Fibroblast of skin of scalp (primary cell): ENCODE measurements around the gene PPHLN1. TPM values are rescaled to one million over a fixed set of nuclear protein-coding genes. Genes with fewer than 3 reads are reported as not detected.

Source experiments
- DNase-seq: peaks from one replicate; pipeline ENCODE4 v3.0.0-alpha.2; 2013
- polyA plus RNA-seq, 2 experiments: library from polyadenylated mRNA; unstranded; fragments of 120-200 nt; gene quantifications; one replicate each; pipeline ENCODE4 v1.2.1, GENCODE V29; 2013; ENCODE audit not compliant: insufficient read length in 2 of 2

Gene PPHLN1, protein sequence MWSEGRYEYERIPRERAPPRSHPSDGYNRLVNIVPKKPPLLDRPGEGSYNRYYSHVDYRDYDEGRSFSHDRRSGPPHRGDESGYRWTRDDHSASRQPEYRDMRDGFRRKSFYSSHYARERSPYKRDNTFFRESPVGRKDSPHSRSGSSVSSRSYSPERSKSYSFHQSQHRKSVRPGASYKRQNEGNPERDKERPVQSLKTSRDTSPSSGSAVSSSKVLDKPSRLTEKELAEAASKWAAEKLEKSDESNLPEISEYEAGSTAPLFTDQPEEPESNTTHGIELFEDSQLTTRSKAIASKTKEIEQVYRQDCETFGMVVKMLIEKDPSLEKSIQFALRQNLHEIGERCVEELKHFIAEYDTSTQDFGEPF
- 48.2 TPM for polyA plus RNA-seq (2013, experiment 1 of 2; ENCODE audit: insufficient read length)
- 50.9 TPM for polyA plus RNA-seq (2013, experiment 2 of 2; ENCODE audit: insufficient read length)

DNA sequence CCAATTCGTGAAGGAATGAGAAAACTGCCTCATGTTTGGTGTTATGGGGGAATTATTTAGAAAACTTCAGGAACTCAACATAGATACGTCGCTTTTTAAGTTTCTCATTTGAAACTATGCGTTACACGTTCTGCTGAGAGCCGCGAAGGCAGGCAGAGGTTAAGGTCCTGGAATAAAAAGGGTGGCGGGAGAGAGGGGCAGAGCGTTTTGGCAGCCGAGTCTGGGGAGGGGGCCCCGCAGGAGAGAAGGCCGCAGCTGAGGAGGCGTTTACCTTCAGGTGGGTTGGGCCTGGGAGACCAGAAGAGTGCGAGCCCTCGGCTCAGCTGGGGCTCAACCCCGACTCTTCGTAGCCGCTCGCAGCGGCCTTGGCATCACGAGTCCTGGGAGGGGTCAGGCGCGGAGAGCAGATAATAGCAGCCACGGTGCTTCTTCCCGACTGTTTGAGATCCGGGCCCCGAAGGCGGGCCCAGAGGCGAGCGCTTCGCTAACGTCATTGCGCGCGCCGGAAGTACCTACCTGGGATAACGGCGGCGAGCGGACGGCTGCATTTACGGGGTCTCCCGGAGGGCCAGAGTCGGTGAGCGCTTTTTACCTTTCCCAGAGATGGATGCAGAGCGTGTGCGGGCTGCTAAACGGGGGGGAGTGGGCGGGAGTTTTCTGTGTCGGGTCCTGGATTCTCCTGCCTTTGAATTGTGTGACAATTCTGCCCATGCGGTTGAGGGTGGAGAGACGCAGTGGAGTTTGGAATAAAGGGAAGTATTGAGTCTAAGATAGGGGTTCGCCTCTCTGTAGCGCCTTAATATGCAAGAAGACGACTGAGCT, at the start of gene PPHLN1, which contains the start of gene ZCRB1:
Gene PPHLN1 (plus strand): TSS at position 515 of the 822 bp plus-strand sequence. CDS start 9,736 bp downstream, outside the sequence.
Gene ZCRB1 (minus strand): TSS at position 442 of the 822 bp plus-strand sequence. CDS start 1,992 bp downstream, outside the sequence.
- DNase-seq = peak; percentile 77

DNA sequence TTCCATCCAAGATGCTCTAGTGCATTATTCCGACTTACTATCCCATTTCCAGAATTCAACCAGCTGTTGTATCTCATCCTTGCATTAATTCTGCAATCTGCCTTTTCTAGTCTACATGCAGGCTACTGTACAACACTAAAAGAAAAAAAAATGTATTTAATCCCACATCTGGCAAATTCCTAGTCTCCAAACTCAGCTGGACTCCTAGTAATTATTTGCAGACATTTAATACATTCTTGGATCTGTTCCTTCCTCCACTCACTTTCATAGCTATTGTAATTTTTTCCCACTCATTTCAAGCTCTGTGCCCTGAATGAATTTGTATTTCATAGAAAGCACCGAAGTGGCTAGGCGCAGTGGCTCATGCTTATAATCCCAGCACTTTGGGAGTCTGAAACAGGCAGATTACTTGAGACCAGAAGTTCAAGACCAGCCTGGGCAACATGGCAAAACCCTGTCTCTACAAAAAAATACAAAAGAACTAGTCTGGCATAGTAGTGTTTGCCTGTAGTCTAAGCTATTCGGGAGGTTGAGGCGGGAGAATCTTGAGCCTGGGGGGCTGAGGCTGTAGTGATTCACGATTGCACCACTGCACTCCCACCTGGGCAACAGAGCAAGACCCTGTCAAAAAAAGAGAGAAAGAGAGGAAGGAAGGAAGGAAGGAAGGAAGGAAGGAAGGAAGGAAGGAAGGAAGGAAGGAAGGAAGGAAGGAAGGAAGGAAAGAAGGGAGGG, 48.4 kb upstream of the PPHLN1 start:
- DNase-seq = peak; percentile 45

DNA sequence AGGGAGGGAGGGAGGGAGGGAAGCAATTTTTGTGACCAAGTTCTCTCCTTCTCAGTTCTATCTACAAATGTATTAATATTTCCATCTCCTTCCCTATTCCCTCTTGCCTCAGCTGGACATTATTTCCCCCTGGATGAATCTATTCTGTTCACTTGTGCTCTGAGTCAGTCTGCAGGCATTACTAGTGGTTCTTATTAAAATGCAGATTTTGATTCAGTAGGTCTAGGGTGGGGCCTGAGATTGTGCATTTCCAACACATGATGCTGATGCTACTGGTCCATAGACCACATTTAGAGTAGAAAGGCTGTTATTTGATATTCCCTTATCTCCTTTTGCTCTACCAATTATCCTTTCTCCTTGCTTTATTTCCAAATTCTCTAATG, 47.8 kb upstream of the PPHLN1 start:
- no peak for DNase-seq

DNA sequence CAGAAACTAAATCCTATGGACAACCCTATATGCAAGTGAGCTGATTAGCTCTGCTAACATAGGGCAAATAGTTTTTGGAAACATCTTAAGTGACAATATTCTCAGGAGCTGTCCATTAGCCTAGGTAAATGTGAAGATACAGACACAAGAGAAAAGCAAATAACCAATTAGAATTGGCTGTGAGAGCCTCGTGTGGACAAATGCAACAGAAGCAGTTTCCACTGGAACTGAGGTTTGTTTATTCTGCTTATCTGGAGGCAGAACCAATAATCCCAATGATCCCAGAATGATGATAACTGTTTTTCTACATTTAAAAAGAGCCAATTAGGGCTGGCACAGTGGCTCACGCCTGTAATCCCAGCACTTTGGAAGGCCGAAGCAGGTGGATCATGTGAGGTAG, 44.7 kb upstream of the PPHLN1 start:
- DNase-seq = no peak

DNA sequence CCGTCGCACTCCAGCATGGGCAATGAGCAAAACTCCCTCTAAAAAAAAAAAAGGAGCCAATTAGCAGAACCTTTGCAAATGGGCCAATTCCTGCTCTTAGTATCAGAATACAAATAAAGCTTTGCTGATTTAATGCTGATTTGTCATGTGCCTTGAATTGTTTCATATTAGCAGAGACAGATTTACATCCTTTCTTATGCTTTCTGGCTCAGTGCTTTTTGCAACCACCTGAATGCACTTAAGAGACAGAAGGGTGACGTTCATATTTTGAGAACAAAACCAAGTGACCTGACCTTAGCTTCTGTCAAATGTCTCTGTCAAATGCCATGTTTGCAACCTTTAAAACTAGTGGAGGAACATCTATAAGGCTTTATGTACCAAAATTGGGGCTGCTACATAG, 44.1 kb upstream of the PPHLN1 start:
- DNase-seq = no peak

DNA sequence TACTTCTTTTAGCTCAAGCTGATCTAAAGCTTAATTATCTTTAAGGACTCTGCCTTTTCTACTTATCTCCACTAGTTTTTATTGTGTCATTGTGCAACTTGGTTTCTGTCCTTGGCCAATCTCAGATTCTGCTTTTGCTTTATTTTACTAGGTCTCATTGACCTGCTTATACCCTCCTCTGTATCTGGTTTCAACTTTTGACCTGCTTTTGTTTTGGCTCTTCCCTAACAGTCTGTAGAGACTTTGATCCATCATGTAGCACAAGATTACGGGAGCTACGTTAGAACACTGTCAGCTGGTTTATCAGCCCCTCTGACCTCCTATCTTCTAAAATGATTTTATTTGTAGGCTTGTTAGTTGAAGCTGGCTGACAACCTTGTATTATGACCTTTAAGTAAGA, 43.7 kb upstream of the PPHLN1 start:
- DNase-seq = no peak

DNA sequence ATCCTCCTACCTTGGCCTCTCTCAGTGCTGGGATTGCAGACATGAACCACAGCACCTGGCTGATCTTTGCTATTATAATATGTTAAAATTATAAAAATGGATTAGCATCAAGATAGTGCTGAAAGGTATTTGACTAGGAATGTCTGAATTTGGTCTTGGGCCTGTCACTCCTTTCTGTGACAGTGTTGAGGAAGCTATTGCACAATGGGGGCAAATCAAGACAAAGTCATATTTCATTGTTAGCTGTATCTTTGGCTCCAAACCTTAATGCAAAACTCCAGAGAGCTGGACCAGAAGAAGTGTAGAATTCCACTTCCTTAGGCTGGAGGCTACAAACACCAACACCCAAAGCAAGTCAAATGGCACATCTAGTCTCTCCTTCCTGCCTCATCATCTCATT, 42.2 kb upstream of the PPHLN1 start:
- no peak for DNase-seq

DNA sequence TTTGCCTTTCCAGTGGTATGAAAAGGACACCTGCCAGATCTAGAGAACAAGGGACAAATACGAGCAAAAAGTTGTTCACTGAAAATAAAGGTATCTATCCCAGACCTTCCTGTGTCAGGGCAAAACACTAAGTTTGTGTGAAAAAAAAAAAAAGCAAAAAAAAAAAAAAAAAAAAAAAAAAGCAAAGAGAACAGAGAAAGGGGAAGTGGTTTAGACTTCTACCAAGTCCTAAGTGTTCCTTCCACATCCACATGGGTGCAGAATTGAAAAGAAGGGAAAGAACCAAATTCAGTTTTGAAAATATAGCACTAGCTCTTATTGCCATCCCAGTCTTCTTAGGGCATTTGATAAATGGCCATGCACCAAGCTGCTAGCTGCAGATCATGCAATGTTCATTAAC, 41.8 kb upstream of the PPHLN1 start:
- DNase-seq = no peak

DNA sequence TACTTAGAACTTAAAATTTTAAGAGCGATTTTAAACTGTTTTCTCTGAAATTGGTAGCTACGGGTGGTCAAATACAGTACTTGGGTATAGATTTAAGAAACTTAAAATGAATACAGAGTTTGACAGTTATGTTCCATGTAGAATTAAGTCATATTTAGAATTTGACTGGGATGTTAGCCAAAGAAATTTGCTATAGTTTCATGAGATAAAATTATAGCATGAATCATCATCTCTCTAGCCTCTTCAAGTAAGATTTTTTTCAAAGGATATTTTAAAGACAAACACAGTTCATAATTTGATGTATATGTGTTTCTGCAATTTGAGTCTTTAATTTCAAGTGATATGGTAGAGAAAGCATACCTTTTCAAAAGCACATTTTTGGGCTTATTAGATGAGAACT, 41.1 kb upstream of the PPHLN1 start:
- peak; percentile 58 for DNase-seq

DNA sequence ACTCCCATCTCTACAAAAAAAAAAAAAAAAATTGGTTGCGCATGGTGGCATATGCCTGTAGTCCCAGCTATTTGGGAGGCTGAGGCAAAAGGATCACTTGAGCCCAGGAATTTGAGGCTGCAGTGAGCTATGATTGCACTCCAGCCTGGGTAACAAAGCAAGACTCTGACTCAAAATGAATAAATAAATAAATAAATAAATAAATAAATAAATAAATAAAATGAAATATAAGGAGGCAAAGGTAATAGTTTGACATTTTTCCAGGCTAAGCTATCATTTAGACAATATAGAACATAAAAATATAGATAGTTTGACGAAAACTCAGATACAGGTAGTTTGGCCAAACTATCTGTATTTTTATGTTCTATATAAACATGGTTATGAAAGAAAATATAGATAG, 40.5 kb upstream of the PPHLN1 start:
- DNase-seq = no peak

DNA sequence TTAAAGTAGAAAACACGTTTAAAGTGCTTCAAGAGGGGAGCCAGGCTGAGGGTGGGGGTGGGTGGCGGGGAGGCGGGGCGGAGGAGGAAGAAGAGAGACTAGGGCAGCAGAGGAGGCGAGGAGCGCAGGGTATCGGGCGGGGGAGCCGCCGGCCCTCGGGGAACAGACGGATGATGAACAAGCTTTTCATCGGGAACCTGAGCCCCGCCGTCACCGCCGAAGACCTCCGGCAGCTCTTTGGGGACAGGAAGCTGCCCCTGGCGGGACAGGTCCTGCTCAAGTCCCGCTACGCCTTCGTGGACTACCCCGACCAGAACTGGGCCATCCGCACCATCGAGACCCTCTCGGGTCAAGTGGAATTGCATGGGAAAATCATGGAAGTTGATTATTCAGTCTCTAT, 39.2 kb upstream of the PPHLN1 start:
- DNase-seq = no peak

DNA sequence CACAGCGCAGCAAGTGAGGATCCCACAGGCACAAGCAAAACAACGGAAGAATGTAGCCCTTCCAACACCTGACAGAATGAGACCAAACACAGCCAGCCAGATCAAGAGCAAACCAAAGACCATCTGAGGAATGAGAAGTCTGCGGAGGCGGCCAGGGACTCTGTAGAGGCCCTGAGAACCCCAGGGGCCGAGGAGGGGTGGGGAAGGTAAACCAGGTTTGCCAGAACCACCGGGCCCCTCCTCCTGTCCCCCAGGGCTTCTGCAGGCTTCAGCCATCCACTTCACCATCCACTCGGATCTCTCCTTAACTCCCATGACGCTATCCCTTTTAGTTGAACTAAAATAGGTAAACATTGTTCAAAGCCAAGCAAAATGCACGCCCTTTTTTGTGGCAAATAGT, 37.4 kb upstream of the PPHLN1 start:
- no peak for DNase-seq

DNA sequence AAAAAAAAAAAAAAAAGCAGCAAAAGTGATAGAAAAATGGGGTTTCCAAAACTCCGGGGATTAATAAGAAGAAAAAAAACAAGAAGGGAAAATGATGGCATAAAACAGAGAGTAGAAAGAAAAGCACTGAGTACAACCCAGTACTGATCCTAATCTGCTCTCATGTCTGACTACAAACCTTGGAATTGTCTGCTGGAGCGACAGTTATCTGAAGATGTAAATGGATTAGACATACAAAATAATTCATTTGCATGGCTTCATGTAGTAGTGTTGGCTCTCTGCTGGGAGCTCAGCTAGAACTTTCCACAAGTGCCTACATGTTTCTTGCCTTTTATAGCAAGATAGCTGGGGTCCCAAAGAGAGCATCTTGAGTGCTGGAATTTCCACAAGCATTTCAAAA, 34.3 kb upstream of the PPHLN1 start:
- no peak for DNase-seq

DNA sequence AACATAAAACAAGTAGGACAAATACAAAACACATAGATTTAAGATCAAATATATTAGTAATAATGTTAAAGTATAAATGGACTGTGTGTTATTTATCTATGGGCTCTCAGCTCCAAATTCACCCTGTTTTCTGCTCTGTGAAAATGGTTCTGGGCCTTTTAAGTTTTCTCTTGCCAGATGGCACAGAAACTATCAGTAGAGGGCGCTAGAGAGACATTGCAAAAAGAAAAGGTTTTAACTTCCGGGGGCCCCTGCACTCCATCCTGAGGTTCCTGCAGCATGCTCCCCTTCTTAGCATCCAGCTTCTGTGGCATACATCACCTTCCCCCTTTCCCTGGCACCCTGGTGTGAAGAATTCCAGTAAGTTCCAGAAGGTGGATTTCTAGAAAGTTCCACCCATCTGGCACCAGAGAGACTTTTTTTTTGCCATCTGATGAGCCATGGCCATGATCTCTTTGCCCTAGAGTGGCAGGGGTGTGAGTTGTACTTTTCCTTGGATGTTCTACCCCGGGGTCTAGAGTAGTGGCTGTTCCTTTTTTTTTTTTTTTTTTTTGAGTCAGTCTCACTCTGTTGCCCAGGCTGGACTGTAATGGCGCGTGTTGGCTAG, 29.4 kb upstream of the PPHLN1 start:
- DNase-seq = peak; percentile 9

DNA sequence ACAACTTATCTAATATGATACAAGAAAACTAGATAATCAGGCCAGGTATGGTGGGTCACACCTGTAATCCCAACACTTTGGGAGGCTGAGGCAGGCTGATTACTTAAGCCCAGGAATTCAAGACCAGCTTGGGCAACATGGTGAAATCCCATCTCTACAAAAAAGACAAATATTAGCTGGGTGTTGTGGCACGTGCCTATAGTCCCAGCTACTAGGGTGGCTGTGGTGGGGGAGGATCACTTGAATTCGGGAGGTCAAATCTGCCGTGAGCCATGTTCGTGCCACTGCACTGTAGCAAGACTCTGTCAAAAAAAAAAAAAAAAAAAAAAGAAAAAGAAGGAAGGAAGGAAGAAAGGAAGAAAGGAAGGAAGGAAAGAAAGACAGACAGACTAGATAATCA, 27.1 kb upstream of the PPHLN1 start:
- no peak for DNase-seq

DNA sequence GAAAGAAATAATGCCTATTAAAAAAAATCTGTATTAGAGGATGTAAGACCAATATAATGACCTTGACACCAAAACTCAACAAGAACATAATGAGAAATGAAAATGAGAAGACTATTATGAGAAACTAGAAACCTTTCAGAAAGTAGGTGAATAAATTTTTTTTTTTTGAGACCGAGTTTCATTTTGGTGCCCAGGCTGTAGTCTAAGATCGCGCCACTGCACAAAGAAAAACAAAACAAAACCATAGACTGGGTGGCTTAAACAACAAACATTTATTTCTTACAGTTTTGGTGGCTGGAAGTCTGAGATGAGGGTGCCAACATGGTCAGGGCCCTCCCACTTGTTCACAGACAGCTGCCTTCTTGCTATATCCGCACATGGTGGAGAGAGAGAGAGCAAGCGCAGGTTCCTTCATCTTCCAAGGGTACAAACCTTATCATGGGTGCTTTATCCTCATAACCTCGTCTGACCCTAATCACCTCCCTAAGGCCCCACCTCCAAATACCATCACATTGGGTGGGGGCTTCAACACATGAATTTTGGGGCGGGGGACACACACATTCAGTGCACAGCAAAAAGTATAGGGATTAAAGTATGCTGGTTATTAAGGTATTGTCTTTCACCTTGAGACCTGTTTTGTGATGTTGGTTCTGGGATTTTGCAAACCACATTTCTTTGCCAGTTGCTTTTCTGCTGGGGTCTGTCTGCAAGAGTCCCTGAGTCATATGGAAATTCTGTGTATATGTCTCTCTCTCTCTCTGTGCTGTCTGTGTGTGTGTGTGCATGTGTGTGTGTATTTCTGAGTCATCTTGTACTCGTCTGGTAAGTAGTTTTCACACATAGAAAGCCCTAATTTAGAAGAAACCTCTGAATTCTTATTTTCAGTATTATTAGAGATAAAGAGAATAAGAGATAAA, 26.3 kb upstream of the PPHLN1 start:
- DNase-seq = peak; percentile 68

DNA sequence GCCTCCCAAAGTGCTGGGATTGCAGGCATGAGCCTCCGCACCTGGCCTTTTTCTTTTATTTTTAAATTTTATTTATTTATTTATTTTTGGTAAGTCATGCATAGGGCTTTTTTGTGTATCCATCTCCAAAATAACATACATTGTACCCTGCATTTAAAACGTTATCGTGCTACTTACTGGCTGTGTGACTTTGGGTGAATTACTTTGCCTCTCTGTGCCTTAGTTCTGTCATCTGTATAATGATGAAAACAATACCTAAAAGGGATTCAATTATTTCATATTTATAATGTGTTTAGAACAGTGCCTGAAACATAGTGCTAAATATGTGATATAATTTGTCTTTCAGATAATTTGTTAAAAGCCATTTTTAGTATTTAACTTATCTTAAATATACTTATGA, 19.7 kb upstream of the PPHLN1 start:
- DNase-seq = no peak

DNA sequence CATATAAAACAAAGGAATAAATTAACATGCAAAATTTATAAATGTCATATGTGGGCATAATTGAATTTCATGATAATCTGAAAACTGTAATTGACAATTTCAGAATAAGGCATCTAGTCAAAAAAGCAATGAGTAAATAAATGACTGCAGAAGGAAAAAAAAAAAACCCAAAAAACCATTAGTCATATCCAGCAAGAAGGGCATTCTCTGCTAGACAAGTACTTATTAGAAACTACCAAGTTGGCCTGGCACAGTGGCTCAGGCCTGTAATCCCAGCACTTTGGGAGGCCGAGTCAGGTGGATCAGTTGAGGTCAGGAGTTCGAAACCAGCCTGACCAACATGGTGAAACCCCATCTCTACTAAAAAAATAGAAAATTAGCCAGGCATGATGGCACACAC, 17.6 kb upstream of the PPHLN1 start:
- no peak for DNase-seq

DNA sequence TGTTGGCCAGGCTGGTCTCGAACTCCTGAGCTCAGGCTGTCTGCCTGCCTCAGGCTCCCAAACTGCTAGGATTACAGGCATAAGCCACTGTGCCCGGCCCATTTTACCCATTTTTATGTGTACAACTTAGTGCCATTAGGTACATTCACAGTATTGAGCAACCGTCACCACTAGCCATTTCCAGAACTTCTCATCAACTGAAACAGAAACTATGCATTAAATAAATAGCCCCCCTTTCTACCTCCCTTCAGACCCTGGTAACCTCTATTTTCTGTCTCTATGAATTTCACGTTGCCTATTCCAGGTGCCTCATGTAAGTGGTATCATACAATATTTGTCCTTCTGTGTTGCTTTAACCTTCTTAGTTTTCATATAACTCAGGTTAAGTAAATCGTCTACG, 16.0 kb upstream of the PPHLN1 start:
- no peak for DNase-seq

DNA sequence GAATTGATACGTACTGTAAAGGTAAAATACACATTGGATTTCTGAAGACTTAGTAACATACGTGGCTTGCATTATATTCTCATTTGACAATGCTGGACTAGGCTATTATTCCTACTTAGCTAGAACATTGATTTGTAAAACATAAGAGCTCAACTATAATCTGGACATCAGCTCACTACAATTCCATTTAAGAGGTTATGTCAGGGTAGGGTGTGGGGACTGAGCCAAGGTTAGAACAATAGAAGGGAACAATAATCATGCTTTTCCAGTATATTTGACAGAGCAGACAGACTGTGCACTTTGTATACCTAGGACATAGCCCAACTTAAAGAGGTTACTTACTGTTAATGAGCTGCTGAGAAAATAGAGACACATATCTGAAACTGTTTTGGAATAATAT, 10.9 kb upstream of the PPHLN1 start:
- DNase-seq = no peak

DNA sequence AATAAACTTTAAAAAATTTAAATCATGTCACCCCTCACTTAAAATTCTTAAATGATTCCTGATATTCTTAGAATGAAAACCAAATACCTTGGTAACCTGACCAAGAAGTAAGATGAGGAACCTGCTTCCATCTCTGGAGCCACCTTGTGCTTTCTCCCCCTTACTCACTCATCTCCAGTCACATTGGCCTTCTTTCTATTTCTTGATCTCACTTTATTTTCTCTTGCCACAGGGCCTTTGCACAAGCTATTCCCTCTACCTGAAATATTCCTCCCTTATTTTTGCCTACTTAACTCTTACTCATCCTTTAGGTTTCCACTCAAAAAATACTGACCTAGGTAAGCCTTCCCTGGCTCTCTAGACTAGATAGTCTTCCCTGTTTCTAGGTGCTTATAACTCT, 5.2 kb upstream of the PPHLN1 start:
- no peak for DNase-seq

DNA sequence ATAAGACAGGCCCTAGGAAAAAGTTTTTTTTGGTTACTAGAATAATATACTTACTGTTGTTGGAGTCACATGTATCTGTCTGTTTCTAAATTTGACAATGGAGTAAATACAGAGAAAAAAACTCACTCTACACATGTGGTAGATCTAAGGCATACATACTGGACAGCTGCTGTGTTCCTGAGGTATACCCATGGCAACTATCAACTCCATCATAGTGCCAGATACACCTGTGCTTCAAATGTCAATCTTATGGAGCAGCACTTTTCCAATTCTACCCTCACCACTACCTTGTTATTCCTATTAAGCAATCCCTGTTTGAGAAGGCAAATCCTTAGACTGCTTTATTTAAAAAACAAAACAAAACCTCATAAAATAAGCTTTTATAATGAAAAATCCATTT, 3.4 kb upstream of the PPHLN1 start:
- DNase-seq = no peak
